Left lung (tissue), 10 donors: Measurements from ENCODE around the gene COG5. TPM values are rescaled to one million over a fixed set of nuclear protein-coding genes. Genes with fewer than 3 reads are reported as not detected.

Source experiments
- ATAC-seq: fragments of 200-7000 bp; cut with Tn5 transposase; one replicate; pipeline ENCODE4 v1.9.1; 2020; ENCODE audit warnings: moderate library complexity
- DNase-seq, 4 donors: peaks; one replicate each; pipeline ENCODE4 v3.0.0-alpha.2; 2013 to 2020
- H3K27ac ChIP-seq, 2 donors: fragments of 200-600 bp; sonication (generic) in 1 of 2; one replicate each; pipeline versions ENCODE4 v1.5.0 to v1.8.0; 2020 to 2021
- H3K27me3 ChIP-seq, 2 donors: fragments of 200-600 bp; sonication (generic) in 1 of 2; one replicate each; pipeline versions ENCODE4 v1.5.0 to v1.8.0; 2020 to 2021
- H3K36me3 ChIP-seq, 2 donors: fragments of 200-600 bp; sonication (generic) in 1 of 2; one replicate each; pipeline versions ENCODE4 v1.5.0 to v1.8.0; 2020 to 2021
- H3K4me1 ChIP-seq, 2 donors: fragments of 200-600 bp; one replicate each; pipeline ENCODE4 v1.8.0; 2021
- H3K4me3 ChIP-seq, 2 donors: fragments of 200-600 bp; sonication (generic) in 1 of 2; one replicate each; pipeline versions ENCODE4 v1.5.0 to v1.8.0; 2020 to 2021; ENCODE audit warnings: mild to moderate bottlenecking in 1 of 2
- H3K9me3 ChIP-seq, 2 donors: fragments of 200-600 bp; sonication (generic) in 1 of 2; one replicate each; pipeline versions ENCODE4 v1.5.0 to v1.8.0; 2020 to 2021
- intact Hi-C, 2 donors: fragments of 100-400 bp; cut with DNase I; formaldehyde crosslinking; loops; one replicate each; pipeline versions ENCODE4 v1.11.2 to v1.14.2; 2022
- polyA plus RNA-seq, 6 donors: library from polyadenylated mRNA; unstranded; fragments of 120-200 nt; gene quantifications; one replicate each; pipeline ENCODE4 v1.2.1, GENCODE V29; 2013; ENCODE audit not compliant: insufficient read length in 6 of 6
- total RNA-seq, 2 donors: library from RNA; stranded (reverse); fragmentation: NEBNext Ultra II Directional; extraction: Animal tissue kit (Norgen Biotek cat#: 25700); gene quantifications; one replicate each; pipeline ENCODE4 v1.2.1, GENCODE V29; 2021
- TF ChIP-seq, protein P1 (sequence below), 2 donors: fragments of 200-600 bp; sonication (generic) in 1 of 2; IDR thresholded peaks; one replicate each; pipeline versions ENCODE4 v1.5.0 to v1.8.0; 2021; ENCODE audit warnings: antibody characterized with exemption in 2 of 2
- donor health status: DM: no; HTN: yes; CAD: no.
- donor health status: DM: no; HTN: no; CAD: no.

COG5 gene
- total and polyA plus RNA-seq, 8 donors, result 26.9 to 42.6 (median 33.4) TPM

DNA sequence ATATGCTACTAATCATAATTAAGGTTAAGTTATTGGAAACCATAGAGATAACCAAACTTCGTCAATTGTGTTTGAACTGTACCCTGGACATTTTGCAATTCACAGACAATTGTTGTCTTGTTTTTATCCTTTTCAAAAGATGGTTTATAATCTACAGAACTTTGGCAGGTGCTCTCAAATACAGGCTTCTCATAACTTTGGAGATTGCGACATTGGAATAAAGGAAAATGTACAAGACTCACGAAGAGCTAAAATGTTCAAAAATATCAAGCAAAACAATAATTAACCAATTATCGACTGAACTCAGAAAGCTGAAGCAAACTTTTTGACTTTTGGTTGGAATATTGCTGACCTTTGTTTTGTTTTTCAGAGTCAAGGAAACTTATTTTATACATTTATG is 182.3 kb downstream of the COG5 start:
- no peak for DNase-seq
- no peak overlapping the region for H3K4me3 ChIP-seq
- no peak overlapping the region for H3K27ac ChIP-seq
- TF ChIP-seq, protein P1, sequence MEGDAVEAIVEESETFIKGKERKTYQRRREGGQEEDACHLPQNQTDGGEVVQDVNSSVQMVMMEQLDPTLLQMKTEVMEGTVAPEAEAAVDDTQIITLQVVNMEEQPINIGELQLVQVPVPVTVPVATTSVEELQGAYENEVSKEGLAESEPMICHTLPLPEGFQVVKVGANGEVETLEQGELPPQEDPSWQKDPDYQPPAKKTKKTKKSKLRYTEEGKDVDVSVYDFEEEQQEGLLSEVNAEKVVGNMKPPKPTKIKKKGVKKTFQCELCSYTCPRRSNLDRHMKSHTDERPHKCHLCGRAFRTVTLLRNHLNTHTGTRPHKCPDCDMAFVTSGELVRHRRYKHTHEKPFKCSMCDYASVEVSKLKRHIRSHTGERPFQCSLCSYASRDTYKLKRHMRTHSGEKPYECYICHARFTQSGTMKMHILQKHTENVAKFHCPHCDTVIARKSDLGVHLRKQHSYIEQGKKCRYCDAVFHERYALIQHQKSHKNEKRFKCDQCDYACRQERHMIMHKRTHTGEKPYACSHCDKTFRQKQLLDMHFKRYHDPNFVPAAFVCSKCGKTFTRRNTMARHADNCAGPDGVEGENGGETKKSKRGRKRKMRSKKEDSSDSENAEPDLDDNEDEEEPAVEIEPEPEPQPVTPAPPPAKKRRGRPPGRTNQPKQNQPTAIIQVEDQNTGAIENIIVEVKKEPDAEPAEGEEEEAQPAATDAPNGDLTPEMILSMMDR (IDR thresholded peaks at IDR 0.05), result no peak
- H3K4me1 ChIP-seq, result peaks cover 0 to 1% of the 10 kb centered on the region in 2 donors
- ATAC-seq, result no peak
- H3K9me3 ChIP-seq, result no peaks in the 10 kb centered on the region
- H3K36me3 ChIP-seq, result no peaks in the 10 kb centered on the region
- intact Hi-C loops, result no loop called here
- H3K27me3 ChIP-seq, result no peaks in the 10 kb centered on the region

DNA sequence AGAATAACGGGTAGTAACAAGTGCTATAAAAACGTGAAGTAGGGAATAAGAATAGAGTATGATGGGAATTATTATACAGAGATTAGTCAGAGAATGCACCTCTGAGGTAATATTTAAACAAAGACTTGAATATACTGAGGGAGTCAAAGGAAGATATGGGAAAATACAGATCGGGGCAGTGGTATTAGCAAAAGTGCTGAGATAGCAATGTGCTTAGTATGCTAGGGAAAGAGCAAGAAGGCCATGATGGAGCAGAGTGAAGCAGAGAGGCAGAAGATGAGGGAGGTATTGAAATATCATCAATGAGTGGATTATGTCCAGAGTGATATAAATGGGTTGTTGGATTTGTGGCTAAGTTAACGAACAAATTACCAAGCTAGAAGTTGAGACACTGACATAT is 190.4 kb downstream of the COG5 start:
- no peak overlapping the region for H3K27ac ChIP-seq

DNA sequence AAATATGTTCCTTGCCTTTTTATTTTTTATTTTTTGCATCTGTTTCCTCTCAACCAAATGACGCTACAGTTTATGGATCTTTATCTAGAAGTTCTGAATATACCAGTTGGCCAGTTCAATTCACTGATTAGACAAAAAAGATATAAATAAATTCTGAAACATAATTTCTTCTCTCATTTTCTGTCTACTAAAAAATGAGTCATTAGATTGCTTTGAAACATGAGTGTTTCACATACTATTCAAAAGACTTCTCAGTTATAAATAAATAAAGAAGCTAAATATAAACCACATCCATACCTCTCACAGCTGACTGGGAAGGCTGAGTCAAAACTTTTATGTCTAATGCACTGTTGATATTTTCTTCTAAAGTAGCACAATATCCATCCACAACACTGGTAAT is 191.4 kb downstream of the COG5 start:
- Histone ChIP-seq H3K36me3 (peaks cover 0 to 12% of the 10 kb centered on the region in 2 donors), H3K27ac (no peak overlapping the region), H3K27me3 (no peaks in the 10 kb centered on the region), H3K4me3 (no peak overlapping the region), H3K4me1 (no peaks in the 10 kb centered on the region), H3K9me3 (no peaks in the 10 kb centered on the region)
- ATAC-seq (no peak), DNase-seq (no peak)
- TF ChIP-seq, protein P1 (IDR thresholded peaks at IDR 0.05), result no peak
- intact Hi-C loops, result no loop called here

More for the DNA sequence above, 190.4 kb downstream of the COG5 start:
- Histone ChIP-seq H3K36me3 (peaks cover 0 to 12% of the 10 kb centered on the region in 2 donors), H3K9me3 (no peaks in the 10 kb centered on the region), H3K4me3 (no peak overlapping the region), H3K27me3 (no peaks in the 10 kb centered on the region), H3K4me1 (no peaks in the 10 kb centered on the region)
- DNase-seq (no peak), ATAC-seq (no peak)
- TF ChIP-seq, protein P1 (IDR thresholded peaks at IDR 0.05), result no peak
- intact Hi-C loops, result no loop called here

DNA sequence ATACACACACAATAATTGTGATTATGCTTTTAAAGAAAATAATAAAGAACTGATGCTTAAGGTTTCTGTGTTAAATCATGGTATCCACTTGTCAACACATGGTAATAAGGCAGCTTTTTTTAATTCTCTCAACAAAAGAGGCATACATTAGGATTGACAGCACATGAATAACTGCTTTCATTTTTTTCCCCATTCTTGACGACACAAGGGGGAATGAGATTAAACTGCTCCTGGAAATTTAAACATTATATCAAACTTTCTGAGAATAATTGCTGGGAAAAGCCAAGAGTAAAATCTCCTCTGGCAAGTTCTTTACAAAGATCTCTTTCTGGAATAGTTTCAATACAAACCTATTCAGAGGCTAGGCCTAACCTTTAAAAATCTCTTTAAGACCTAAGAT is 192.9 kb downstream of the COG5 start:
- TF ChIP-seq, protein P1 (IDR thresholded peaks at IDR 0.05), result no peak
- Histone ChIP-seq H3K27me3 (no peaks in the 10 kb centered on the region), H3K9me3 (no peaks in the 10 kb centered on the region), H3K27ac (no peak overlapping the region), H3K4me1 (no peaks in the 10 kb centered on the region), H3K4me3 (no peak overlapping the region), H3K36me3 (peaks cover 0 to 12% of the 10 kb centered on the region in 2 donors)
- intact Hi-C loops, result no loop called here
- no peak for DNase-seq
- ATAC-seq, result no peak

DNA sequence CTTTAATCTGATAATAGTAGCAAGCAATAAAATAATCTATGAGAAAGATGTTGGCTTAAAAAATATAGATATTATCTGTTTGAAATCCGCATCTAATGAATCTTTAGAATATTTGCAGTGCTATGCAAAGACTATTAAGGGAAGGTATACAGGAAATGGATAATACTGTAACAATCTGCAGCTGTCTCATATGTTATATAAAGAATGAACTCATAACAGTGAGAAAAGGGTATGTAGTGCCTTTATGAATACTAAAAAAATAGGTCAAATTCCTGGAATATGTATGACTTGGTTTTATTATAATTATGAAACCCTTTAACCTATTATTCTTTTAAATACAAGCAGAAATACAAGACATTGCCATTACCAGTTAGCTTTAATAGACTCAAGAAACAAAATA is 198.9 kb downstream of the COG5 start:
- DNase-seq (no peak), ATAC-seq (no peak)
- peaks cover 0 to 28% of the 10 kb centered on the region in 2 donors for H3K36me3 ChIP-seq
- intact Hi-C loops, result no loop called here
- peaks cover 0 to 11% of the 10 kb centered on the region in 2 donors for H3K9me3 ChIP-seq
- H3K27me3 ChIP-seq, result no peaks in the 10 kb centered on the region
- no peaks in the 10 kb centered on the region for H3K4me1 ChIP-seq
- TF ChIP-seq, protein P1 (IDR thresholded peaks at IDR 0.05), result no peak
- no peak overlapping the region for H3K27ac ChIP-seq
- H3K4me3 ChIP-seq, result no peak overlapping the region
